Pancreas (tissue), 10 donors: ENCODE measurements around the gene HIVEP3. TPM values are rescaled to one million over a fixed set of nuclear protein-coding genes. Genes with fewer than 3 reads are reported as not detected.

Experiments
- ATAC-seq, 4 donors: fragments of 200-7000 bp; cut with Tn5 transposase; one replicate each; pipeline versions ENCODE4 v1.8.0 to v1.9.1; 2020; ENCODE audit warnings: mild to moderate bottlenecking in 4 of 4, moderate library complexity in 4 of 4
- DNase-seq, 6 donors: peaks; one replicate each; pipeline ENCODE4 v3.0.0-alpha.2; 2020
- FAIRE-seq: peaks from 2 replicates; lab custom pipeline; 2012; peaks lifted over from hg19 to GRCh38; lab: Jason Lieb, UNC
- H3K27ac ChIP-seq, 4 donors: fragments of 200-600 bp; sonication (generic); 1 replicate in 3 of 4; 2 replicates in 1 of 4; pipeline versions ENCODE4 v1.5.0 to v1.8.0; 2020
- H3K27me3 ChIP-seq, 4 donors: fragments of 200-600 bp; one replicate each; pipeline ENCODE4 v1.8.0; 2021
- H3K36me3 ChIP-seq, 3 donors: fragments of 200-600 bp; sonication (generic) in 1 of 3; one replicate each; pipeline versions ENCODE4 v1.5.0 to v1.8.0; 2020 to 2021
- H3K4me1 ChIP-seq, 3 donors: fragments of 200-600 bp; one replicate each; pipeline ENCODE4 v1.8.0; 2021
- H3K4me3 ChIP-seq, 4 donors: fragments of 200-600 bp; sonication (generic) in 2 of 4; one replicate each; pipeline versions ENCODE4 v1.5.0 to v1.8.0; 2020 to 2021
- H3K9me3 ChIP-seq, 4 donors: fragments of 200-600 bp; one replicate each; pipeline ENCODE4 v1.8.0; 2021
- CTCF ChIP-seq, 4 donors: fragments of 200-600 bp; sonication (generic) in 3 of 4; IDR thresholded peaks; one replicate each; pipeline versions ENCODE4 v1.5.0 to v1.8.0; 2021; ENCODE audit warnings: antibody characterized with exemption in 4 of 4
- WGBS, 2 donors: extraction: QIAGEN DNeasy Blood & Tissue Kit; methylation state at CpG; one replicate each; pipeline ENCODE4 v1.1.7; 2013; 5-methylcytosine and 5-hydroxymethylcytosine counted together
- intact Hi-C, 3 donors: fragments of 100-400 bp; cut with DNase I; formaldehyde crosslinking; loops; one replicate each; pipeline versions ENCODE4 v1.11.1 to v1.14.2; 2022
- polyA plus RNA-seq, 2 donors: library from polyadenylated mRNA; stranded (reverse); fragments of 200-250 nt; gene quantifications; one replicate each; pipeline ENCODE4 v1.2.3, GENCODE V29; 2013
- total RNA-seq, 6 donors: library from RNA; stranded (reverse); fragmentation: NEBNext Ultra II Directional in 4 of 6; extraction: Animal tissue kit (Norgen Biotek cat#: 25700) in 4 of 6; gene quantifications; one replicate each; pipeline versions ENCODE4 v1.2.1 to v1.2.4, GENCODE V29; 2021 to 2023
- donor health status: healthy with polysubstance abuse.
- donor health status: DM: no; HTN: no; CAD: no; lungs with moderate emphysema.
- donor health status: DM: no; HTN: no; CAD: no.
- donor health status: control.
- donor health status: control.
- donor health status: Bipolar disorder and iron deficiency.
- donor health status: DM: yes; HTN: yes; CAD: no.
- donor health status: DM: no; HTN: no; CAD: no.
- donor health status: DM: no; HTN: no; CAD: no.
- donor health status: DM: yes; HTN: yes; CAD: no.

Gene HIVEP3
- total and polyA plus RNA-seq, 8 donors: 2.7 to 5.0 (median 3.1) TPM

- no peaks in the 10 kb centered on the region for H3K36me3 ChIP-seq
- H3K9me3 ChIP-seq: no peaks in the 10 kb centered on the region
- H3K27me3 ChIP-seq: no peaks in the 10 kb centered on the region
- intact Hi-C loops: no loop called here
- H3K27ac ChIP-seq: no peak overlapping the region
- no peak for DNase-seq
- 82 to 85% methylated on average over 7 of the region's 7 CpGs for WGBS, 2 donors
- ATAC-seq: no peak
- no peak overlapping the region for H3K4me3 ChIP-seq
- TF ChIP-seq CTCF (IDR thresholded peaks at IDR 0.05): no peak
- no peak for FAIRE-seq
- H3K4me1 ChIP-seq: no peaks in the 10 kb centered on the region
Observed at GRCh38 chr1:41580520-41581172, 338.1 kb downstream of the HIVEP3 start.

- no peak for TF ChIP-seq CTCF (IDR thresholded peaks at IDR 0.05)
- intact Hi-C loops: no loop called here
- Histone ChIP-seq H3K27ac (no peak overlapping the region), H3K36me3 (no peaks in the 10 kb centered on the region), H3K9me3 (no peaks in the 10 kb centered on the region), H3K4me1 (no peaks in the 10 kb centered on the region), H3K27me3 (no peaks in the 10 kb centered on the region), H3K4me3 (no peak overlapping the region)
- no peak for DNase-seq
- FAIRE-seq: no peak
- no peak for ATAC-seq
- 89 to 94% methylated on average over 6 of the region's 6 CpGs for WGBS, 2 donors
Observed at GRCh38 chr1:41580021-41580420, 338.7 kb downstream of the HIVEP3 start.

- H3K27me3 ChIP-seq: no peaks in the 10 kb centered on the region
- H3K27ac ChIP-seq: no peak overlapping the region
- DNase-seq (peak in 1 of 6 donors; percentile 31), ATAC-seq (peak; percentile 66 to 75 (median 72)), FAIRE-seq (no peak)
- H3K36me3 ChIP-seq: no peaks in the 10 kb centered on the region
- intact Hi-C loops: loop anchor here in 1 of 3 donors (10.0 kb wide), 1 partner anchor 216 kb away; no protein-coding TSS in a partner anchor
- TF ChIP-seq CTCF (IDR thresholded peaks at IDR 0.05): peak in 3 of 4 donors; percentile 19 to 29 (median 22)
- H3K9me3 ChIP-seq: no peaks in the 10 kb centered on the region
- no peak overlapping the region for H3K4me3 ChIP-seq
- no peaks in the 10 kb centered on the region for H3K4me1 ChIP-seq
- WGBS, 2 donors: 40 to 43% methylated on average over 4 of the region's 4 CpGs
Observed at GRCh38 chr1:41578712-41579335, 339.9 kb downstream of the HIVEP3 start.

- Histone ChIP-seq H3K27me3 (no peaks in the 10 kb centered on the region), H3K9me3 (no peaks in the 10 kb centered on the region), H3K27ac (no peak overlapping the region), H3K4me1 (no peaks in the 10 kb centered on the region), H3K36me3 (no peaks in the 10 kb centered on the region), H3K4me3 (no peak overlapping the region)
- 61 to 72% methylated on average over 4 of the region's 4 CpGs for WGBS, 2 donors
- ATAC-seq (no peak), FAIRE-seq (no peak), DNase-seq (no peak)
- intact Hi-C loops: loop anchor here in 1 of 3 donors (10.0 kb wide), 1 partner anchor 218 kb away; no protein-coding TSS in a partner anchor
- TF ChIP-seq CTCF (IDR thresholded peaks at IDR 0.05): no peak
Observed at GRCh38 chr1:41576620-41577019, 342.1 kb downstream of the HIVEP3 start.

- FAIRE-seq: no peak
Observed at GRCh38 chr1:41576206-41576605, 342.5 kb downstream of the HIVEP3 start.

More at GRCh38 chr1:41576206-41576605, 342.5 kb downstream of the HIVEP3 start:
- Histone ChIP-seq H3K27ac (no peak overlapping the region), H3K27me3 (no peaks in the 10 kb centered on the region), H3K36me3 (no peaks in the 10 kb centered on the region), H3K4me1 (no peaks in the 10 kb centered on the region), H3K4me3 (no peak overlapping the region), H3K9me3 (no peaks in the 10 kb centered on the region)
- ATAC-seq (no peak), DNase-seq (no peak)
- no peak for TF ChIP-seq CTCF (IDR thresholded peaks at IDR 0.05)
- 59 to 60% methylated on average over 3 of the region's 3 CpGs for WGBS, 2 donors
- intact Hi-C loops: loop anchor here in 1 of 3 donors (10.0 kb wide), 1 partner anchor 219 kb away; no protein-coding TSS in a partner anchor
